HFF-Myc (cell line): ENCODE measurements around the gene DACH1.

Experiments
- DNase-seq: peaks from one replicate; pipeline ENCODE4 v3.0.0-alpha.2; 2011; ENCODE audit warnings: low read depth; ENCODE audit errors: extremely low read depth
- H3K4me3 ChIP-seq: replicated peaks from 2 replicates; pipeline ENCODE4 v1.5.1; 2011; ENCODE audit warnings: low read depth, mild to moderate bottlenecking, control low read depth, low read length
- CTCF ChIP-seq: IDR thresholded peaks from 2 replicates; pipeline ENCODE4 v1.5.1; 2012; ENCODE audit warnings: mild to moderate bottlenecking, low read depth, low read length, control low read depth; ENCODE audit errors: missing control alignments

The DACH1 gene

GRCh38 chr13:71862459-71862943 is 4.5 kb downstream of the DACH1 start:
- TF ChIP-seq CTCF: no peak

GRCh38 chr13:71861769-71862458 is 5.1 kb downstream of the DACH1 start:
- no peak for DNase-seq
- TF ChIP-seq CTCF: no peak
- H3K4me3 ChIP-seq: no peak overlapping the region

More at GRCh38 chr13:71862459-71862943, 4.5 kb downstream of the DACH1 start:
- no peak for DNase-seq
- H3K4me3 ChIP-seq: no peak overlapping the region

GRCh38 chr13:71860547-71861138 is 6.4 kb downstream of the DACH1 start:
- H3K4me3 ChIP-seq: no peak overlapping the region
- DNase-seq: no peak
- TF ChIP-seq CTCF: no peak

- DNase-seq: no peak
- TF ChIP-seq CTCF: no peak
Measured at GRCh38 chr13:71858647-71859046, 8.4 kb downstream of the DACH1 start.

GRCh38 chr13:71856548-71857043 is 10.4 kb downstream of the DACH1 start:
- DNase-seq: no peak
- H3K4me3 ChIP-seq: no peak overlapping the region
- no peak for TF ChIP-seq CTCF

More at GRCh38 chr13:71858647-71859046, 8.4 kb downstream of the DACH1 start:
- H3K4me3 ChIP-seq: no peak overlapping the region

GRCh38 chr13:71854401-71854800 is 12.6 kb downstream of the DACH1 start:
- H3K4me3 ChIP-seq: no peak overlapping the region
- DNase-seq: no peak
- no peak for TF ChIP-seq CTCF
